IPS DF 4.7 (cell line): ENCODE results near the gene CDH4.

Experiments used
- DNase-seq: peaks from one replicate; pipeline ENCODE4 v3.0.0-alpha.2; 2013; ENCODE audit warnings: low spot score; ENCODE audit errors: extremely low read depth

CDH4 gene

DNA sequence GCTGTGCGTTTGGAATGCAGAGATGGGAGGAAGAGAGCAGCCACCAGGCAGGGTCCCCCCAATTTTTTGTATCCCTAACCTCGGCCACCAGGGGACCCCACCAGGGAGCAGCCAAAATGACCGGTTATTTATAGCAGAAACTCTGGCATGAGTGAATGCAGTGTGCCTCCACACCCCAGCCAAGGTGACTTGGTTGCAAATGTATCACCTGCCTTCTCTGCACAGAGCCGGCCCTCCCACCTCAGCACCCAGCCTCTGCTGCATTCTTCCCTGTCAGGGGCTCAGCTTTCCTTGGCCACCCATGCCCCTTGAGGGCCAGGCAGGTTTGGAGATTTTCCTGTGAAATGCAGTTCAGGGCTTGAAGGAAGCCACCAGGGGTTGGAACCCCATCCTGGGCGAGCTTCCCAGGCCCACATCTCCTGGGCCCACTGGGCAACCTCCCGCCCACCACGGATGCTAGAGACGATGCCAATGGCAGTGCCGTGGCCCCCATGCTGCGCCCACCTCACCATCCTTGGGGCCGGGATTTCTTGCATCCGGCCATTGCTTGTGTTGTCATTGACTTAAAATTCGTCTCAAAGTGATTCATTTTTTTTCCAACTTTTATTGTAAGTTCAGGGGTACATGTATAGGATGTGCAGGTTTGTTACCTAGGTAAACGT, 522.0 kb downstream of the CDH4 start:
- DNase-seq: no peak

DNA sequence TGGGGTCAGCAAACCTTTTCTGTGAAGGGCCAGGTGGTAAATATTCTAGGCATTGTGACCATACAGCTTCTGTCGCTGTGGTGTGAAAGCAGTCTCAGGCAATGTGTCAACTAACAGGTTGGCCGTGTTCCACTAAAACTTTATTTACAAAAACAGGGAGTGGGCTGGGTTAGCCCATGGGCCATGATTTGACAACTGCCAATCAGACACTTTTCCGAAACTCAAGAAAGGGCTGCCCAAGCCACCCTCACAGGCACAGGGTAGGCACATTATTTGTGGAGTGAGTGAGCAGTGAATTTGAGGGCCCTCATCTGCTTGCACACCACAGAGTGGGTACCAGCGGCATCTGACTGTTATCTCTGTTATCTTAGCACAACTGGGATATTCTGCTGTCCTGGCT, 523.4 kb downstream of the CDH4 start:
- no peak for DNase-seq

DNA sequence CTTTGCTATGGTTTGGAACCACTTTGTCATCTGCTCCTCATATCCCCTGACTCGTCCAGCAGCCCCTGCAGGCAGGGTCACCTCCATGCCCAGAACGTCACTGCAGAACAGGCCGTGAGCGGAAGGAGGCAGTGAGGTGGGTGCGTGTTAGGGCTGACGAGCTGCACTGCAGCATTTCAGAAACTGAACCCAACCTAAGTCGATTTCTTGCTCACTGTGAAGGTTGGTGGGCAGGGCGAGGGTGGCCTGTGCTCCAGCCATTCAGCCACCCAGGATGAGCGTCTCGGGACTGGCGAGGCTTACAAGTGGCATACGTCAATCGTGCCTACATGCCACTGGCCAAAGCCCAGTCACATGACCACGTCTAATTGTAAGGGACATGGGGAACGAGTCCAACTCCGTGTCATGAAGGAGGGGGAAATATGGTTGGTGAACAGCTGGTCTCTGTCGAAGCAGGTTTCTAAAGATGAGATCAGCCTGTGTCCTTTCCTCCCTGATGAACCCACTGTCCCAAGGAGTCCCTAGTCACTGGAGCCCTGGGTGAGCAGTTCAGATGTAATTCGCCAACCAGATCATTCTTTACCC, 524.5 kb downstream of the CDH4 start:
- DNase-seq: no peak

DNA sequence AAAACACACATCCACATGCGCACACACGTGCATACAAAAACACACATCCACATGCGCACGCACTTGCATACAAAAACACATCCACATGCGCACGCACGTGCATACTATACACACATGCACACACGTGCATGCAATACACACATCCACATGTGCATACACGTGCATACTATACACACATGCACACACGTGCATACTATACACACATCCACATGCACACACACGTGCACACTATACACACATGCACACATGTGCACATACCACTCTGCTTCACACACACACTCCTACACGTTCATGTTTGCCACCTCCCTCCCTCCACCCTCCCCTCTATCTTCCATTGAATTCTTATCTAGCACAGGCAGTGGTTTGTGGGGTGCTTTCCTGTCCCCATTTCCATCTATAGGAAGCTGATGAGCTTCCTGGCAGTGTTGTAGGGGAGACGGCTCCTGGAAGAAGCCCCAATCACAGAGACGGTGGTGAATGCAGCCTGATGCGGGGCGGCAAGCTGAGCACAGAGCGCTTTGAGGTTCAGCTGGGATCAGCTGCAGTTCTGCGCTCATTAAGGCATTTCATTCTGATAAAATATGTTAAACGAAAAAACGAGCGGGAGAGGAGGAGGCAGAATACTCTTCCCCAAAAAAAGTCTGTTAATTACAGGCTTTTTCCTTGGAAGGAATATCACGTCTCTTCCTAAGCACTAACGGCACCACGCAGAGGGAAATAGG, 525.9 kb downstream of the CDH4 start:
- no peak for DNase-seq

DNA sequence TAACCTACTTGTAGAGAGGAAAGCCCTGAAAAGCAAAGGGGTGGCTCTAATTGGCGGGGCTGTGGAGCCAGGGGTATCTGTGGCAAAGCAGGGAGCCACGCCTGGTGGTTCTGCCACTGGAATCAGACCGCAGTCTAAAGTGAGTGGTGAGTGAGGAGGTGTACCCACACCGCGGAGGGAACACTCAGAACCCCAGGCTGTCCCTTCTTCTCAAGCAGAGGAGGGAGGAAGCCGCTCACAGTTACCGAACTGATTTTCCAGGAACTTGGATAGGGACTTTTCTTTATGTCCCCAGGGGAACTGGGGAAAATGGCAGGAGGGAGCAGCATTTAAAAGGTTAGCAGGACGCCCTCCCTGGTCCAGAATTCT, 526.4 kb downstream of the CDH4 start:
- DNase-seq: no peak

DNA sequence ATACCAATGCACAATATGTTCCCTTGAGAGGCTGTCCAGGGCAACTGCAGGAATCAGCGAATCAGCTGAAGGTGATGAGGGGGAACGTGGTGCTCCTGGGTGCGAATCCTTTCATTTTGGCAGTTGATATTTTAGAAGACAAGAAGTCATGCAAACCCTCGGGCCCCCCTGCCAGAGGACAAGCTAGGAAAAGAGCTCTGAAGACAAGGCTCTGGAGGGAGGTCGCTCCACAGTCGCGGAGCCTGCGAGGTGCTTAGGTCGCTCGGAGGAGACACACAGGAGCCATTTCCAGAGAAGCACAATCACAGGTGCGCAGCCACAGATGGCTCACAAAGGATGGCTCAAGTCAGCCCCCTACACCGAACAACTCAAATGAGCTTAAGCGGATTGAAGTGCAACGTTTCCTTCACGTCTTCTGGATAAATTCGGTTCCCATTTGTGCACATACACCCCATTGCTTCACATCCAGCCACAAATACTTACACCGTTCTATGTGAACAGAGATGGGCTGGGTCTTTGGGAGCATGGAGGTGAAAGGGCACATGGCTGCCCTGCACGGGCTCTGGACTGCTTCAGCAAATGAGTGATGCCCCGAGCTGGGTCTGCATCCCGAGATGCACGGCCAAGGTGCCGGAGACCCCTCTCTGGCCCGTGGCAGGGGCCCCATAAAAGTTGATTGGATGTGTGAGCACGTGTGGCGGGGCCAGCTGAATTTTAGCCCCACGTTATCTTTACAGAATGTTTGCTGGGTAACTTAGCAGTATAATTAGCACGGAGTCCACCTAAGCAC, 527.3 kb downstream of the CDH4 start:
- no peak for DNase-seq

DNA sequence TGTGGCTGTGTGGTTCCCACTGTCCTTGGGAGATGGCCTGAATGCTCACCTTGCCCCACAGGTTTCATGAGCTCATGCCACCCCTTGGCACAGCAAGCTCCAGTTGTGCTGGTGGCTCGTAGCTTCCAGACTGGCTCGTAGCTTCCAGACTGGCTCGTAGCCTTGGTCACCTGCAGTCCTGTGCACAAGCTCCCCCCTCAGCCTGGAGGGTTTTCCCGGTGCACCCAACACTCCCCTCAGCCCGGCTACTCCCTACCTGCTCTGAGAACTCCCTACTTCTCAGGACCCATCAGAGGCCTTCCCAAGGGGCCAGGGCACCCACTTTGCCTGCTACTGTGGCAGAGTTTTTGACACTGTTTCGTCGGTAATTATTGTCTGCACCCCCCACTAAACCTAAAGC, 528.0 kb downstream of the CDH4 start:
- no peak for DNase-seq

DNA sequence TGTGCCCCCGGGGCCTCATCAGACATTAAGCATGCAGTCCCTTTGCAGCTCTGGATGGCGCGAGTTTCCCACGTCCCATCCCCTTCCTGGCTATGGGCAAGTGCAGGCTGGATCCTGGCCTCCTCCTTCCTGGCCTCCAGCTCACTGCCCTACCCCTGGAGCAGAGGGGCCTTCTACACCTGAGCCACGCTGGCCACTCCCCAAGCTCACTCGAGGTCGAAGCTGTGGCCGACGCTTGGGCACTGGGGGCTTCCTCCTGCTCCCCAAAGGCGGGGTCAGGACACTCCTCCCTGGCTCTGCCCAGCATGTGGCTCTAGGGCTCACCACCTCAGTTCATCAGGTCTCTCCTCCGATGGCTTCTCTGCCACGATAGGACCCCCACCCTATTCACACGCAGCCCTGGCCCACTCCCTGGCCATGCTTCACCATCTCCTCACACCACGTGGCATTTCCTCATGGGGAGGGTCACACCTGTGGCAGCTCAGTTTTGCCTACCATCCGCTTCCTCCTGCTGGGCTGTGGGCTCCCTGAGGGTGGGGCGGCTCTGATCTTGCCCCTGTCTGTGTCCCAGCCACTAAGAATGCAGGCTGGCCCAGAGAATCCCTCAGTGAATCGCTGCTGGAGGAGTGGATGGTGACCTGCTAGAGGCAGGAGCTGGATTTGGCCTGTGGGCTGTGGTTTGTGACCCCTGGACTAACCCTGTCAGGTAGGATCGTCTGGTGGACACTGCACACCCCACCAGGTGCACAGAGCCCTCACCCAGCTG, 532.9 kb downstream of the CDH4 start:
- no peak for DNase-seq

DNA sequence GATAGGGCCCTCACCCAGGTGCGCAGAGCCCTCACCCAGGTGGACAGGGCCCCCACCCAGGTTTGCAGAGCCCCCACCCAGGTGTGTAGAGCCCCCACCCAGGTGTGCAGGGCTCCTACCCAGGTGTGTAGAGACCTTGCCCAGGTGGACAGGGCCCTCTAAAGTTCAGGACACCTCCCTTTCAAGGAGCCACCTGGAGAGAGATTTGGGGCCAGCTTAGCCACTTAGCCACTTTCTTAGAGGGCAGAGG, 533.4 kb downstream of the CDH4 start:
- DNase-seq: no peak

DNA sequence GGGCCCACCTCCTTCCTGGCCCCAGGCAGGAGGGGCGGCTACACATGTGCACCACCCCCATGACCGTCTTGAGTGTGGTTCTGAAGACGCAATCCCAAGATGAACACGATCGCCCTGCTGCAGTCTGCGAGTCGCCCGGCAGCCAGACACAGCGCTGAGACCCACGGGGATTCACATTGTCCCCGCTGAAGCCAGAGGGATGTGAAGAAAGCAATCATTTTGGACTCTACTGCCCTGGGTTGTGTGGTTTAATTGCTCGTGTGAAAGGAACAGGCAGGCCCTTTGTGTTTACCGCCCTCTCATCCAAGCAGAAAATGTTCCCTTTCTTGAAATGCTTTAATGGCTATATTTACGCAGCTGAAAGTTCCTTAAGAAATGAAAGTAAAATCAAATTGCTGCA, 534.2 kb downstream of the CDH4 start:
- no peak for DNase-seq

DNA sequence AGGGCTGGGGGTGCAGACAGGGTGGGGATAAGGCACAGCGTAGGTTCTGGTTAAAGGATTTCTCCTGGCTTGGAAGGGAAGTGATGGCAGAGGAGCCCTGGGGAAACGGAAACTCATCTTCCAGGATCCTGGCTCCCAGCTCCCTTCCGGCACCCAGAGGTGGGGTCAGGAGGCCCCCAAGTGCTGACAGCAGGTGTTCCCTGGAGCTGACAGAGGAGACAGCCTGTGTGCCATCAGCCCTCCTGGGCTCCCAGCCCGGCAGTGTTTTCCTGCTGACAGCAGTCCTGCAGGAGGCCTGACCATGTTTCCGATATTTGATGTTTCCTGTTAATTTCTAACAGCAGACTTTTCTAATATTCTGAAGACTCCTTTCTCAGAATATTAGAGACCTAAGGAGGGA, 536.3 kb downstream of the CDH4 start:
- DNase-seq: no peak

DNA sequence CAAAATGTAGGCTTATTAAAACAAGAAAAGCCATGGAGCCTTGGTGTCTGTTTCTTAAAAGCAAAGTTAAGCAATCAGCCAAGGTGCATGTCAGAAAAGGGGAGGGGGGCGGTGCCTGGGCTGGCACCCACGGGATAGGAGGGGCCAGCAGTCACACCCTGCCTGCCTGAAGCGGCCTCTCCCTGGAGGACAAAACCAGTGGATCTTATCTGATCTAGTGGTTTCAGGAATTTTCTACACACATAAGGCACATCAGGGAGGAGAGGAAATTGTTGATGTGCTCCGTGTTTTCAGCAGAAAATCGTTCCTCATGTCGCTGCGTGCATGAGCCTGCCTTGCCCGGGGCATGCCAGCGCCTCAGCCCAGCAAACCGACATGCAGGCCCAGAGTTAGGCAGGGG, 537.3 kb downstream of the CDH4 start:
- DNase-seq: no peak

DNA sequence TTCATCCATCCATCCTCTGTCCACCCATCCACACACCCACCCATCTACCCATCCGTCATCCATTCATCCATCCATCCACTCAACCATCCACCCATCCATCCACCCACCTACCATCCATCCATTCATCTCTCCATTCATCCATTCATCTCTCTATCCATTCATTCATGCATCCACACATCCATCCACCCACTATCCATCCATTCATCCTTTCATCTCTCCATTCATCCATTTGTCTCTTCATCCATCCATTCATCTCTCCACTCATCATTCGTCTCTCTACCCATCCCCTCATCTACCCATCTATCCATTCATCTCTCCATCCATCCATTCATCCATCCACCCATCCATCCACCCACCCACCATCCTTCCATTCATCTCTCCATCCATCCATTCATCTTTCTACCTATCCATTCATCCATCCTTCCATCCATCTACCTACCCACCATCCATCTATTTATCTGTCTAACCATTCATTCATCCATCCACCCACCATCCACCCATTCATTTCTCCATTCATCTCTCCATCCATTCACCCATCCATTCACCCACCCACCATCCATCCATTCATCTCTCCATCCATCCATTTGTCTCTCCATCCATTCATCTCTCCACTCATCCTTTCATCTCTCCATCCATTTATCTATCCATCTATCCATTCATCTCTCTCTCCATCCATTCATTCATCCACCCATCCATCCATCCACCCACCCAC, 538.2 kb downstream of the CDH4 start:
- DNase-seq: no peak

DNA sequence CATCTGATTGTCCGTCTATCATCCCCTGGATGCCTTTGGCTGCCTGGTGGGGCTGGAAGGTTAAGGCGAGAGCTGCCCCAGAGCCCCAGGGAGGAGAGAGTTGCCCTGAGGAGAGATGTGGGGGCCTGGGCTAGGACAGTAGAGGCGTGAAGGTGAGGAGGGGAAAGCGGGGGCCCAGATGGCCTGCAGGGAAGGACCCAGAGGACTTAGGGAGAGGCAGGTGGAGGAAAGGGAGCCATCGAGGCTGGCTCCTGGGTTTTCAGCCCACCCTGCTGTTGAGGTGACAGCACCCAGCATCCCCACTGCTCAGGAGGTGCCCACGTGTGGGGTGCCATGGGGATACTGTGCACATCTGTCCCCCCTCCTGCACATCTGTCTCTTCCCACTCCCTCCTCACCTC, 539.9 kb downstream of the CDH4 start:
- no peak for DNase-seq

DNA sequence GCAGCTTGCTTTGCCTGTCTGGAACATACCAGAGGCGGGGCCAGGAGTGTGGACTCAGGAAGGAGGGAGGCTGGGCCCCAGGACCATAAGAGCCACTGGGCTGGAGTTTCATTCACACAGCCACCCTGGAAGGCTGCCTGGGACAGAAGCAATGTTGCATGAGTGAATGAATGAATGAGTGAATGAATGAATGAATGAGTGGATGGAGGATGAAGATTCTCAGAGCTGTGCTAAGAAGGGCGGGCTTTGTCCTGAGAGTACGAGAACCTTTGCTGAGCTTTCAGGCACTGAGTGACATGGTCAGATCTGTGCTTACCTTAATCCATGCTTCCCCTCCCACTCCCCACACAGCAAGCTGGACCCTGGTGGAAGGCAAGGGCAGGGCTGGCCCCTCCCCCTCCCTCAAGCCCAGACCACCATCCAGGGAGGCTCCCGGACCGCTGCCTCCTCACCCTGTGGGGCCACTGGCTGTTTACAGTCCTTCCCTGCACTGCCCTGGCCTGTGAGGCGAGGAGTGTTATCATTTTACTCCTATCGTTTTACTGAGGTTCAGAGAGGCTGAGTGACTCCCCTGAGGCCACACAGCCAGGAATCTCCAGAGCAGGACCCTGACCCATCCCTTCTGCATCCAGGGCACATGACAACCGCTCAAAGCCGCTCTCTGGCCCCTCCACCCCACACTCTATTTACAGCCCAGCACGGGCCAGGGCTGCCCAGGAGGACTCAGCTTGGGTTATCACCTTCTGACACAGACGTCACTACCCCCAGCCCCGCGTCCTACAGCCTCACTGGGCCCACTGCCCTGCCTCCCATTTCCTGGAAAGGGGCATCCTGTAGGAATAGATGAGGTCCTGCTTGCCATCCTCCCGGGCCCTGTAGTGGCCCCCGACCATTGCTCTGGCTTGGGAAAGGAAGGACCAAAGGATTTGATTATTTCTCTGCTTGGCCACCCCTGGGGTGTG, 543.9 kb downstream of the CDH4 start:
- DNase-seq: no peak

DNA sequence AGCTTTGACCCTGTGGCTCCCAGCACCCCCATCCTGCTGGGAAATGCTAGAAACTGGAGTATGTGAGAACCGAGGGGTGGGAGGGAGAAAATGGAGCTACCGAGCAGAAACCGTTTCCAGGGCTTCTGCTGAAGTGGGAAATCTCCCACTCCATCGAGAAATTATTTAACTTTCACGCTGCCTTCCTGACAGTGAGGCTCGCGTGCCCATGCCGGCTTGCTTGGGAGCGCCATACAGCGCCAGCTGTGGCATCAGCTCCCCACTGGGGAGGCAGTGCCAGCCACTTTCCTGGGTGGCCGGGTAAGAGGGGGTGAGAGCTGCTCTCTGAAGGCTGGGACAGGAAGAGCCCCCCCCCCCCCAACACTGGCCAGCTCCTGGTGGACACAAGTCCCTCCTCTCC, 544.7 kb downstream of the CDH4 start:
- no peak for DNase-seq

DNA sequence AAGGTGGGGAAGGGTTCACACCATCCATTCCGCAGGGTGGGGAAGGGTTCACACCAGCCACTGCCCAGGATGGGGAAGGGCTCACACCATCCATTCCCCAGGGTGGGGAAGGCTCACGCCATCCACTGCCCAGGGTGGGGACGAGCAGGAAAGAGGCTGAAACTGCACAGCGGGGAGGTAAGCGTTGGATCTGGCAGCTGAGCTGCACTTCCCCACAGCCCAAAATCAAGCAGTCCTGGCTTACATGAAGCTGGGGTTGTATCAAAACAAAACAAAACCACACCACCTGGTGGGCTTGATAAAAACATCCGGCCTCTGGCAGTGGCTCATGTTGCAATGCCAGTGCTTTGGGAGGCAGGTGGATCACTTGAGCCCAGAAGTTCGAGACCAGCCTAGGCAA, 545.1 kb downstream of the CDH4 start:
- DNase-seq: peak; percentile 11

DNA sequence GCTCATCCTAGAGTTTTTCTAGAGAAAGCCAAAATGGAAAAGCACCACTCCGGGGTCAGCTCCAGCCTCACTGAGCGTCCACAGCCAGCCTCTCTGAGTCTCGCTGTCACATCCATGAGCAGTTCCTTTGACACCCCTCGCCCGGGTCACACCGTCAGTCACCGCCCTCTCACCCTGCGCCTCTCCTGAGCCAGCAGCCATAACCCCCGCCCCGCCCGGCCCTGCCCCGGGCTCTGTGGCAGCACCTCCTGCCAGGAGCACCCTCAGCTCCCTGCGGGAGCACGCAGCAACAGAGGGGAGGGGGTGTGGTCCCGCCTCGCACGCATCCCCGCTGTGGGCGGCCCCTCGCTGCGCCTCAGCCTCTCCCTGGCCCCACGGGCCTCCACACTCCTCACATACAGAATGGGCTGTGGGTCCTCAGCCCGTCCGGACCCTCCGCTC, 545.9 kb downstream of the CDH4 start:
- DNase-seq: no peak

DNA sequence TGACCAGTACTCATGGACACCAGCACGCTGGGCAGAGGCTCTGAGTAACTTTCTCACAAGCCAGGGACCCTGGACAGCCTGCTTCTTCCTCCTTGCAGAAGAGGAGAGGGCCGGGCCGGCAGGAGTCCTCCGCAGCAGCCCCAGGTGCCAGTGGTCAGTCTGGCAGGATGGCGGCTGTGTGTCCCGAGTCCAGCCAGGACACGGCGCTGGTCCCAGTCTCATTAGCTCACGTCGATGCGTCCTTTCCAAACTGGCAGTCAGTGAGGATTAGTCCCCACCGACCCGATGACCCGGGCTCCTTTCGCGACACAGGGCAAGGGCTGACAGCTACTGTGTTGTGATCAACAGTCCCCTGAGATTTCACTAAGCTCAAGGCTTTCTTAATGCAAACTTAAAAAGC, 546.6 kb downstream of the CDH4 start:
- no peak for DNase-seq

DNA sequence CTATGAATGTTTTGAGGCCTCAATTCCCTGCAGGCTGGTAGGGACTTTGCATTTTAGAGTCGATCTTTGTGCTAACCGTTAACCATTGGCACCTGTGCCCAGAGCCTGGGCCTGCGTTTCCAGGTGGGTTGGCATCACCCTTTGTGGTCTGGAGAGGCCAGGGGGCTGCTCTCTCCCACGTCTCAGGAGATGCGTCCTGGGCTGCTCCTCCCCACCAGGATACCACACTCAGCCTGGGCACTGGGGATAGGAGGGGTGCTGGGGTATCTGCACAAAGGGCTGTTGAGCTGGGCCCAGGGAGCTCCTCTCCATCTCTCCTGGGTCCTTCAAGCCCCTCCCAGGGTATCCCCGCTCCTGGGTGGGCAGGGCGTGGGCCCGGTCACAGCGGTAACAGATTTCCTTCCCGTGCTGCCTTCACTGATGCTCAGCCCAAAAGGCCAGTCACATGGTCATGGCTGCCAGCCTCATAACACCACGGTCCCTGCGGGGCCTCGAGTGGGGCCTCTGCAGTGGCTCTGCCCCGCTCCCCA, 547.4 kb downstream of the CDH4 start:
- DNase-seq: no peak
